Activated naive CD8-positive, alpha-beta T cell treated with anti-CD3 and anti-CD28 coated beads, Interleukin-2, amount 10 ng/mL, durations not matched to agents 7 days and 5 days (primary cell): ENCODE data around the gene PRR33. TPM values are rescaled to one million over a fixed set of nuclear protein-coding genes. Genes with fewer than 3 reads are reported as not detected.
"Not testable (repeated sequence)": the region's sequence is repeated elsewhere in the genome, so short reads cannot be mapped to it uniquely, and the experiment has no call there.

ENCODE experiments used
- ATAC-seq: fragments of 150-1000 bp; cut with Tn5 transposase; one replicate; pipeline ENCODE4 v1.10.0; 2021; ENCODE audit warnings: low read depth, moderate library complexity
- POLR2A ChIA-PET: fragments of 350-600 bp; sonication (Branson Sonifier 250); formaldehyde crosslinking; loops from one replicate; lab custom pipeline; 2021; ENCODE audit warnings: antibody characterized with exemption; lab: Charles Lee
- DNase-seq: peaks from one replicate; pipeline ENCODE4 v3.0.0; 2021
- H3K27ac Mint-ChIP-seq: one replicate; pipeline ENCODE4 v1.8.0; 2022; ENCODE audit warnings: mild to moderate bottlenecking, mixed read lengths
- H3K27me3 Mint-ChIP-seq: one replicate; pipeline ENCODE4 v1.8.0; 2022; ENCODE audit warnings: mild to moderate bottlenecking, moderate library complexity, mixed read lengths
- H3K36me3 Mint-ChIP-seq: one replicate; pipeline ENCODE4 v1.8.0; 2021; ENCODE audit warnings: mild to moderate bottlenecking, mixed read lengths
- H3K4me1 Mint-ChIP-seq: one replicate; pipeline ENCODE4 v1.8.0; 2021; ENCODE audit warnings: mixed read lengths
- H3K4me3 Mint-ChIP-seq: one replicate; pipeline ENCODE4 v1.8.0; 2022; ENCODE audit warnings: mild to moderate bottlenecking, moderate library complexity, mixed read lengths
- H3K9me3 Mint-ChIP-seq: one replicate; pipeline ENCODE4 v1.8.0; 2021; ENCODE audit warnings: mixed read lengths
- total RNA-seq, 2 experiments: library from RNA; stranded (reverse); gene quantifications; one replicate each; pipeline ENCODE4 v1.2.3, GENCODE V29; 2021

PRR33 gene
- total RNA-seq, 2 experiments from 2014 or later, result not detected

DNA sequence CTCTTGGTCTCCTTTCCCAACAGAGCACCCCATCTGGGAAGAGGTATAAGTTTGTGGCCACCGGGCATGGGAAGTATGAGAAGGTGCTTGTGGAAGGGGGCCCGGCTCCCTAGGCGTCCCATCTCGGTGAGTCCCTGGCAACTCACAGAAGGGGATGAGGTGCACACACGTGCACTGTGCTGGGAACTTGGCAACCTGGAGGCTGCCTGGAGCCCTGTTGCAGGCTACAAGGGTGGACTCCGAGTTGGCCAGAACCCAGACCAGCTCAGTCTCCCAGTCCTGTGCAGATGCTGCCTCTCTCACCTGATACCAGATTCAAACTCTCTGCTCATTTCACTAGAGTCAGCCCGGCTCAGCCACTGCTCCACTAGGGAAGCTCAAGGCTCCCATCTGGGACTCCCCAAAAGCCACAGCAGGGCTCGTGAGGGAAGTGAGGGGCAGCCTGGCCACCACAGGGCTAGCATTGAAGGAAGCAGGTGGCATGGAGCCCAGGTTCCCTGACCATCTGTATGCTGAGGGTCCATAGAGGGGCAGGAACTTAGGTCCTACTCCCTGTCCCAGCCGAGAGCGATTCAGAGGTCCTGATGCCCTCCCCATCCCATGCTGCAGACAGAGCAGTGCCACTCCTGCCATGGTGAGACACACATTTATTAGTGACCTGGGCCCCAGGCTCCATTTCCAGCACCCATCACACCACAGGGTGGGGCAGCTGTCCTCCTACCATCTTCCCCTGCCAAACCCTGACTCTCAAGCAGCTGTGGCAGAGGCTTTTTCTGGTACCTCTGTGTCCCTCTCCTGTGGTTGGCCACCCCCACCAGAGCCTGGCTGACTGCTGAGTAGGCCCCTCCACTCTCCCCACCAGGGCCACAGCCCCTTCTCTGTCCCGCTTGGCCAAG lies 4.0 kb downstream of the PRR33 start:
- peak overlapping the region; percentile 90 for H3K27ac Mint-ChIP-seq
- H3K27me3 Mint-ChIP-seq, result no peaks in the 10 kb centered on the region
- no peak overlapping the region for H3K4me3 Mint-ChIP-seq
- peaks cover 23% of the 10 kb centered on the region for H3K36me3 Mint-ChIP-seq
- ATAC-seq (no peak), DNase-seq (peak; percentile 37)
- POLR2A ChIA-PET, result interaction anchor here (3.8 to 6.4 kb wide), 2 partner anchors 30 to 36 kb away, joined by 31 to 68 read pairs; partner anchors contain the start of gene LSP1
- peaks cover 28% of the 10 kb centered on the region for H3K4me1 Mint-ChIP-seq
- H3K9me3 Mint-ChIP-seq, result peaks cover 3% of the 10 kb centered on the region

DNA sequence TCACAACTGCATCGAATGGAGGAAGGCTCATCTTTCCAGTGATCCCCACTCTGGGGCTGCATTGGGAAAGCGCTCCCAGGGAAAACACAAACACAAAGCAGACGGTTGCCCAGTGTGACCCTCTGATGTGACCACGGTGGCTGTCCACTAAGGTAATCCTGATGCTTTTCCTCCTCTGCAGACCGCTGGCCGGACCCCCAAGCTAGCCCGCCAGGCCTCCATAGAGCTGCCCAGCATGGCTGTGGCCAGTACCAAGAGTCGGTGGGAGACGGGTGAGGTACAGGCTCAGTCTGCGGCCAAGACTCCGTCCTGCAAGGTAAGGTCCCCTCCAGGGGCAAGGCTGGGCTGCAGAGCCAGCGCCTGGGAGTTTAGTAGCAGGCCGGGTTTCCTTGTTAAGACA lies 5.1 kb downstream of the PRR33 start:
- peaks cover 23% of the 10 kb centered on the region for H3K4me1 Mint-ChIP-seq
- not testable (repeated sequence) for H3K4me3 Mint-ChIP-seq, H3K9me3 Mint-ChIP-seq, DNase-seq, H3K27ac Mint-ChIP-seq, ATAC-seq, H3K27me3 Mint-ChIP-seq
- POLR2A ChIA-PET, result interaction anchor here (6.4 kb wide), 1 partner anchor 34 kb away, joined by 68 read pairs; the partner anchor contains the start of gene LSP1
- peaks cover 15% of the 10 kb centered on the region for H3K36me3 Mint-ChIP-seq

DNA sequence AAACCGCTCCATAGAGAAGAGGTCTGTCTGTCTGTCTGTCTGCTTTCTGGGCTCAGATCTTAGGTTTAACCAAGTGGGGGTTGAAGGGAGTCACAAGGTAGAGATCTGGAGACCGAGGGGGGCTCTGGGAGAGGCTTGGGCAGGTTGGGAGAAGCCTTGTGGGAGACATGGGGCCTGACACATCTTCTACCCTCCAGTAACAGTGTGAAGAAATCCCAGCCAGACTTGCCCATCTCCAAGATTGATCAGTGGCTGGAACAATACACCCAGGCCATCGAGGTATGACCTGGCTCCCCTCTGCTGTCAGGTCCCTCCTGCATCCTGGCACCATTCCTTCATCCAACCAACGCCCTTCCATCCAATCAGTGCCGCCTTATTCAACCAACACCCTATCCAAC lies 7.4 kb downstream of the PRR33 start:
- POLR2A ChIA-PET, result no interaction called here
- peaks cover 17% of the 10 kb centered on the region for H3K4me1 Mint-ChIP-seq
- DNase-seq (peak; percentile 0), ATAC-seq (no peak)
- no peak overlapping the region for H3K27ac Mint-ChIP-seq
- no peak overlapping the region for H3K4me3 Mint-ChIP-seq
- H3K9me3 Mint-ChIP-seq, result no peaks in the 10 kb centered on the region
- H3K27me3 Mint-ChIP-seq, result no peaks in the 10 kb centered on the region
- H3K36me3 Mint-ChIP-seq, result peaks cover 14% of the 10 kb centered on the region

DNA sequence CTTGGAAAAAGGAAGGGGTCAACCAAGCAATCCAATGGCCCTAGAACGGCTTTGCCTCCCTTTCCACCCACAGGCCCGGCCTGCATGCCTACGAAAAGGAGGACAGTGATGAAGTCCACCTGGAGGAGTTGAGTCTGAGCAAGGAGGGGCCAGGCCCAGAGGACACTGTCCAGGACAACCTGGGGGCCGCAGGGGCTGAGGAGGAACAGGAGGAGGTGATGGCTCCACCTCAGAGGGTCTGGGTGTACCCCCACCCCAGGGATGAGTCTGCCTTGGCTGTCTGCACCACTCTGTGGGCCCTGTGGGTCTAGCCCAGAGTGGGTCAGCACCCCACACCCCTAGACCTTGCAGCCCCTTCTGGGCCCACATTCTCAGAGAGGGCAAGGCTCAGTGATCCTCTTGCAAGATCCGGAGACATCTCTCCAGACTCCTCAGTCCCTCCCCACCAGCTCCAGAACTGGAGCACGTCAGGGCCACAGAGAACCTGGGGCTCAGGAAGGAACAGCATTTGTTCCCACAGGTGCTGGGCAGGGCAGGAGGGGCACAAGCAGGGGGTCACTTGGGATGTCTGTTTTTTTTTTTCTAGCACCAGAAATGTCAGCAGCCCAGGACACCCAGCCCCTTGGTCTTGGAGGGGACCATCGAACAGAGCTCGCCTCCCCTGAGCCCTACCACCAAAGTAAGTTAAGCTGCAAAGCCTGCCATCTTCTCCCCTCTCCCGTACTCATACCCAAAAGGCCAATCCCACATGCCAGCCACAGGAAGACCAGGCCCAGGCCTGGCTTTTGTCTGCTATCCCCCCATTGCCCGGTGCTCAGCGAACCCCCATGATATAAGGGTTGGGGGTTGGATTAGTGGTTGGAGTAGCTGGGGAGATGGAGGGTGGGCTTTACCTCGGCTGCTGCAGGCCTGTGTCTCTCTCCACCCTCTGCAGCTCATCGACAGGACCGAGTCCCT lies 8.1 kb downstream of the PRR33 start:
- Mint-ChIP-seq H3K9me3 (no peaks in the 10 kb centered on the region), H3K27ac (no peak overlapping the region), H3K4me3 (no peak overlapping the region), H3K4me1 (peaks cover 13% of the 10 kb centered on the region), H3K27me3 (no peaks in the 10 kb centered on the region), H3K36me3 (peaks cover 9% of the 10 kb centered on the region)
- ATAC-seq, result no peak
- POLR2A ChIA-PET, result interaction anchor here (1.5 to 2.8 kb wide), 2 partner anchors 30 to 33 kb away, joined by 5 to 13 read pairs; partner anchors contain the start of gene LSP1
- peak; percentile 30 for DNase-seq

DNA sequence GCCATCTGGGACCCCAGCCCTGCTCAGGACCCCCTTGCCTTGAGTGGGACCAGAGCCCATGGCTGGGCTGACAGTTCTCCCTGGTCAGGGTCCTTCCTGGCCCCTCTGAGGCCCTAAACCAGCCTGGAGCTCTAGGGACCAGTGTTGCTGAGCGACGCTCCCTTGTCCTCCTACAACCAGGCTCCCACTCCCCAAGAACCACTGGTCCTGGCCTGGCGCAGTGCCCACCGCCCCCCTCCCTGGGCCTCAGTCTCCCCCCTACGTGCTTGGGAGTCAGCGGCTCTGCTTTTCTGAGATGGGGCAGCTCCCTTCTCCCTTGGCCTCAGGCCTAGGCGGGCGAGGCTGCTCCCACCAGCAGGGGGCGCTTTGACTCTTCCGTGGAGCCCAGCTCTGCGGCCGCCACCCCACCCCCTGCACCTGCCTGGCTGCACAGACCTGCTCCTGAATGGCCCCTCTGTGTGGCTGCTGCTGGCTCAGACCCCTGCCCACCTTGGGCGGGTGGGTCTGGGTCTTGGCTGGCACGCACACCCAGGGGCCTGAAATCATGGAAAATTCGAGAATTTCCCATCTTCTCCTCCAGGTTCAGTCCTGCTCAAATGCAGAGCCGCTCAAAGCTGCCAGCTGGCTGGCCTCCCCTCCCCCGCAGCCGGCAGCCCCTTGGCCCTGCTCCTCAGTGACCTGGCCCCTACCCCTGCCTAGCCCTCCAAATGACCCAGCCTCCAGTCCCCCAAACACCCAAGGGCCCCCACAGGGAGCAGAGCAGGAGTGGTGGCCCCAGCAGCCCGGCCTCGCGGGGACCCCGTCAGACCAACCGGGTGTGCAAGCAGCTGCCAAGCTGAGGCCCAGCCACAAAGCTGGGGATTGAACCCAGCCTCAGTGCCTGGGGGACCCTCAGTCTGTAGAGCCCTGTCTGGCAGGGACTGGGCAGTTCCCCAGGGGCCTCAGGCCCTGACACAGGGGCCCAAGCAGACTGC lies 9.1 kb downstream of the PRR33 start:
- Mint-ChIP-seq H3K27ac (no peak overlapping the region), H3K4me3 (no peak overlapping the region), H3K4me1 (peaks cover 3% of the 10 kb centered on the region), H3K27me3 (no peaks in the 10 kb centered on the region), H3K36me3 (peaks cover 3% of the 10 kb centered on the region), H3K9me3 (no peaks in the 10 kb centered on the region)
- POLR2A ChIA-PET, result interaction anchor here (0.8 to 2.8 kb wide), 5 partner anchors 9 to 65 kb away, joined by 4 to 13 read pairs (median 5); partner anchors contain the start of gene LSP1
- ATAC-seq (peak; percentile 90), DNase-seq (peak; percentile 89)

DNA sequence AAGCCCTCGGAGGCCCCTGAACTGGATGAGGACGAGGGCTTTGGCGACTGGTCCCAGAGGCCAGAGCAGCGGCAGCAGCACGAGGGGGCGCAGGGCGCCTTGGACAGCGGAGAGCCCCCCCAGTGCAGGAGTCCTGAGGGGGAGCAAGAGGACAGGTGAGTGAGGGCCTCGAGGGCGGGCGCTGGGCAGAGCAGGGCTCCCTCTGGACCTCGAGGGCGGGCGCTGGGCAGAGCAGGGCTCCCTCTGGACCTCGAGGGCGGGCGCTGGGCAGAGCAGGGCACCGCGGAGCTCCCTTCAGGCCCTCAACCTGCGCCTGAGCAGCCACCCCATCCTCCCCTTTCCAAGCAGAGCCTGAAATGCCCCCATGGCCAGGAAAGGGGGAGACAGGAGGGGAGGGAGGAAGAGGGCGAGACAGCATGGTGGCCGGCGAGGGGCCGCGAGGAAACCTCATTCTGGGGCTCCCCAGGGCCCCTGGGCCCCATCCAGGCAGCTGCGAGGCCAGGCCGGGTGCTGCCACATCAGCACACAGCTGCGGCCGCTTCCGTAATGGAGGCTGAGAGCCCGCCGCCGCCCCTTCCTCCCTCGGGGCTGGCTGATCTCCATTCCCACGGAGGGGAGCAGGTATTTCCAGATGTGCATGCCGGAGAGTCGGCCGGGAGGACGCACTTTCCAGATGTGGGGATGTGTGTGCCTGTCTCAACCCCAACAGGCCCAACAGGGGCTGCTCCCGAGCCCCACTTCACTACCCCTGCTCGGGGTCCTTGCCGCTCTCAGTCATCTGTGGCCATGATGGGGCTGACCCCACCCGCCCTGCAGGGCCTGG lies 10.0 kb downstream of the PRR33 start:
- ATAC-seq (peak; percentile 4), DNase-seq (peak; percentile 45)
- POLR2A ChIA-PET, result interaction anchor here (0.8 to 2.8 kb wide), 5 partner anchors 9 to 66 kb away, joined by 4 to 13 read pairs (median 5); partner anchors contain the start of gene LSP1
- no peaks in the 10 kb centered on the region for H3K9me3 Mint-ChIP-seq
- H3K4me1 Mint-ChIP-seq, result peaks cover 3% of the 10 kb centered on the region
- H3K36me3 Mint-ChIP-seq, result no peaks in the 10 kb centered on the region
- H3K27ac Mint-ChIP-seq, result no peak overlapping the region
- no peaks in the 10 kb centered on the region for H3K27me3 Mint-ChIP-seq
- H3K4me3 Mint-ChIP-seq, result no peak overlapping the region

DNA sequence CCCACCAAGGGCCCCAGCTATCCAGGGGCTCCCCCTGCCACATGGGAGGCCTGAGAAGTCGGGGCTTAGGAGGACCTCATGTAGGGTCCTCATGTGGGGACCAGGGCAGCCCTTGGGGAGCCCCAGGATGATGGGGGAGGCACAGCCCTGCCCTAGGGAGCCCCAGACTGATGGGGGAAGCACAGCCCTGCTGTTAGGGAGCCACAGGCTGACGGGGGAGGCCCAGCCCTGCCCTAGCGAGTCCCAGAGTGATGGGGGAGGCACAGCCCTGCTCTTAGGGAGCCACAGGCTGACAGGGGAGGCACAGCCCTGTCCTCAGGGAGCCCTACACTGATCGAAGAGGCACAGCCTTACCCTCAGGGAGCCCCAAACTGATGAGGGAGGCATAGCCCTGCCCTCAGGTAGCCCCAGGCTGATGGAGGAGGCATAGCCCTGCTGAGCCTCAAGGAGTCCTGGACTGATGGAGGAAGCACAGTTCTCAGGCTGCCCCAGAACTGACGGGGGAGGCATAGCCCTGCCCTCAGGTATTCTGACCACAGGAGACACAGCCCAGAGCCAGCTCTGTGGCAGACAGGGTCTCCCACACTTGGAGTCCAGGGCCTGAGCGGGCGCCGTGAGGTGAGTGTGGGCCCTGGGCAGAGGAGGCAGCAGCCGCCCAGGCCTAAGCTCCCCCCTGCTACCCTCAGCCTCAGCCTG lies 10.8 kb downstream of the PRR33 start:
- DNase-seq (peak; percentile 39), ATAC-seq (no peak)
- Mint-ChIP-seq H3K36me3 (no peaks in the 10 kb centered on the region), H3K4me1 (peaks cover 3% of the 10 kb centered on the region), H3K27ac (no peak overlapping the region), H3K27me3 (no peaks in the 10 kb centered on the region), H3K9me3 (no peaks in the 10 kb centered on the region), H3K4me3 (no peak overlapping the region)
- POLR2A ChIA-PET, result interaction anchor here (2.3 to 2.8 kb wide), 2 partner anchors 28 to 41 kb away, joined by 6 to 13 read pairs; partner anchors contain the start of gene LSP1

DNA sequence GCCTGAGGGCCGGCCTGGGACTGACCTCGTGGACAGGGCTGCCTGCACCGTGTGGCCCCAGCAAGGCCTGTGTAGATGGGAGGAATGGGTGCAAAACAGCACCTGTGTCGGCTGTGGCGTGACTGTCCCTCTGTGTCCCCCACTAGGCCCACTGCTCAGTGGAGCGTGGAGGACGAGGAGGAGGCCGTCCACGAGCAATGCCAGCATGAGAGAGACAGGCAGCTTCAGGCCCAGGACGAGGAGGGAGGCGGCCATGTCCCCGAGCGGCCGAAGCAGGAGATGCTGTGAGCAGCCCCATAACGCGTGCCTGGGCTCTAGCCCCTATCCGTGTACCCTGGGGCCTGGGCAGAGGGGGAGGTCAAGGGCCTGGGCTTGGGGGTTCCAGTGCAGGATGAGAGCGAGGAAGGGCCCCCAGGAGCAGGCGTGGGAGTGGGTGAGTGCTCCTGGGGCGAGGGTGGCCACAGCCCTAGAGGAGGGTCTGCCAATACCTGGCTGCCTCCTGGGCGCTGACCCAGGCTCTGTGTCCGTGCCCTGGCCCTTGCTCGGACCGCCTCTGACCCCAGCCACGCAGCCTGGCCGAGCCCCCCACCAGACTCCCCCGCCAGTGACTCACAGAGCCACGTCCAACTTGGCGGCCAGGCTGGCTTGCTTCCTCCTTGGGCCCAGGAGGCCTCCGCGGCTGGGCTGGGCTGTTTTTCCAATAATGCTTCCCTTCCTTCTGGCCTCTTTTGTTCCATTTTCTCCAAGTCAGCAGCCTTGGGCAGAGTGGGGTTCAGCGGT lies 11.6 kb downstream of the PRR33 start:
- DNase-seq (peak; percentile 31), ATAC-seq (no peak)
- Mint-ChIP-seq H3K9me3 (no peaks in the 10 kb centered on the region), H3K27ac (no peak overlapping the region), H3K27me3 (no peaks in the 10 kb centered on the region), H3K4me3 (no peak overlapping the region), H3K36me3 (no peaks in the 10 kb centered on the region), H3K4me1 (peaks cover 3% of the 10 kb centered on the region)
- POLR2A ChIA-PET, result no interaction called here

DNA sequence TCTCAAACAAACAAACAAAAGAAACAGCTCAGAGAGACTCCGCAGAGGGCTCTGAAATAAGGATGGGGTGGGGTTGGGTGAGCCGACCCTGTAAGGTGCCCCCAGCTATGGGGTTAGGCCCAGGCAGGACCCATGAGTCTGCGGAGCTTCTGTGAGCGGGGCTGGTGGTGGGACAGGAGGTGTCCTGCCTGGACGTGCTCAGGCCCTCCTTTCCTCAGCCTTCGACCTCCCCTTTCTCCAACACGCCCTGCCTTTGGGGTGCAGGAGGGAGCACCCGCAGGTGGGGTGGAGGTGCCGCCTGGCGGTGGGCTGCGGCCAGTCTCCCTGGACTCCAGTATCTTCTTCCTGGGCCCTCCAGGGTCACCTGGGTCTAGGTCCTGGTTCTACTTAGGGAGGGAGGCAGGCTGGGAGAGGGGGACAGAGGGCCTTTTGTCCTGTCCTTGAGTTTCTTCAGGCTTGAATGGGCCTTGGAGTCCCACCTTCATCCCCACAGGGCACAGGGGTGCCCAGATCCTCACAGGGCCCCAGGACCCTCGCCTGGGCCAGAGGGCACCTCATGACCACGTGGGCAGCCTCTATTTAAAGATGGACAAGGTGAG lies 12.3 kb downstream of the PRR33 start:
- Mint-ChIP-seq H3K9me3 (no peaks in the 10 kb centered on the region), H3K27me3 (no peaks in the 10 kb centered on the region), H3K27ac (no peak overlapping the region), H3K36me3 (no peaks in the 10 kb centered on the region), H3K4me3 (no peak overlapping the region), H3K4me1 (peaks cover 3% of the 10 kb centered on the region)
- peak; percentile 28 for DNase-seq
- POLR2A ChIA-PET, result interaction anchor here (1.0 kb wide), 1 partner anchor 143 kb away, joined by 3 read pairs; no protein-coding TSS in a partner anchor
- no peak for ATAC-seq
